PC-9 (cell line): Measurements from ENCODE around the gene ENTPD5.

Experiments
- EZH2 ChIP-seq: fragments of 200-600 bp; sonication (generic); IDR thresholded peaks from 2 replicates; pipeline ENCODE4 v1.8.0; 2017; ENCODE audit warnings: antibody characterized with exemption, low read depth
- TF ChIP-seq, protein P1 (sequence below): fragments of 200-600 bp; sonication (generic); conservative IDR thresholded peaks from 2 replicates; pipeline ENCODE4 v1.6.1; 2017; ENCODE audit warnings: mixed run types, antibody characterized with exemption, mild to moderate bottlenecking, moderate library complexity

DNA sequence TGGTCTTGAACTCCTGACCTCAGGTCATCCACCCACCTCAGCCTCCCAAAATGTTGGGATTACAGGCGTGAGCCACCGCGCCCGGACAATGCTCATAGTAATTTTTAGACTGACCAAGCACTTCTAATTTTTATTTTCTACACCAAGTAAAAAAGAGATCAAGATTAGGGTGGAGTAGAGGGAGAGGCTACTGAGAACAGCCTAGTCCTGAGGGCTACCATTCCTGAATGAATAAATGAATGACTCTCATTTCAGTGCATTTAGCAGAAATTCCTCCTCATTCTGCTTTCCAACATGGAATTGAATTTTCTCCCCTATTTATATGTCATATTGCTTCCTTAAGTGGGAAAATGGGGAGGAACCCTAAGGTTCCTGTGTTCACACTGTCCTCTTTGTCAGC is 26.4 kb upstream of the ENTPD5 start:
- no peak for TF ChIP-seq EZH2
- TF ChIP-seq, protein P1, sequence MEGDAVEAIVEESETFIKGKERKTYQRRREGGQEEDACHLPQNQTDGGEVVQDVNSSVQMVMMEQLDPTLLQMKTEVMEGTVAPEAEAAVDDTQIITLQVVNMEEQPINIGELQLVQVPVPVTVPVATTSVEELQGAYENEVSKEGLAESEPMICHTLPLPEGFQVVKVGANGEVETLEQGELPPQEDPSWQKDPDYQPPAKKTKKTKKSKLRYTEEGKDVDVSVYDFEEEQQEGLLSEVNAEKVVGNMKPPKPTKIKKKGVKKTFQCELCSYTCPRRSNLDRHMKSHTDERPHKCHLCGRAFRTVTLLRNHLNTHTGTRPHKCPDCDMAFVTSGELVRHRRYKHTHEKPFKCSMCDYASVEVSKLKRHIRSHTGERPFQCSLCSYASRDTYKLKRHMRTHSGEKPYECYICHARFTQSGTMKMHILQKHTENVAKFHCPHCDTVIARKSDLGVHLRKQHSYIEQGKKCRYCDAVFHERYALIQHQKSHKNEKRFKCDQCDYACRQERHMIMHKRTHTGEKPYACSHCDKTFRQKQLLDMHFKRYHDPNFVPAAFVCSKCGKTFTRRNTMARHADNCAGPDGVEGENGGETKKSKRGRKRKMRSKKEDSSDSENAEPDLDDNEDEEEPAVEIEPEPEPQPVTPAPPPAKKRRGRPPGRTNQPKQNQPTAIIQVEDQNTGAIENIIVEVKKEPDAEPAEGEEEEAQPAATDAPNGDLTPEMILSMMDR = no peak
